KOPT-K1 (cell line): ENCODE data around the gene TPCN1.

Experiments
- H3K27ac ChIP-seq: fragments of 200-600 bp; sonication (generic); 2 replicates; pipeline ENCODE4 v1.5.1; 2016; ENCODE audit warnings: antibody characterized with exemption, mild to moderate bottlenecking, low read depth, low read length; ENCODE audit not compliant: poor library complexity, severe bottlenecking
- H3K36me3 ChIP-seq: fragments of 200-600 bp; sonication (generic); 2 replicates; pipeline ENCODE4 v1.5.1; 2017; ENCODE audit warnings: antibody characterized with exemption, mild to moderate bottlenecking, low read length, moderate library complexity; ENCODE audit not compliant: insufficient read depth
- H3K9me3 ChIP-seq: fragments of 200-600 bp; sonication (generic); 2 replicates; pipeline ENCODE4 v1.5.1; 2017; ENCODE audit warnings: antibody characterized with exemption, low read length, mild to moderate bottlenecking; ENCODE audit not compliant: insufficient read depth, poor library complexity, severe bottlenecking

The TPCN1 gene

GRCh38 chr12:113340061-113340460, 118.8 kb downstream of the TPCN1 start:
- Histone ChIP-seq H3K27ac (no peak overlapping the region), H3K36me3 (no peaks in the 10 kb centered on the region), H3K9me3 (no peaks in the 10 kb centered on the region)

GRCh38 chr12:113341535-113341934, 120.3 kb downstream of the TPCN1 start:
- H3K36me3 ChIP-seq = no peaks in the 10 kb centered on the region
- H3K27ac ChIP-seq = no peak overlapping the region
- H3K9me3 ChIP-seq = no peaks in the 10 kb centered on the region

- Histone ChIP-seq H3K27ac (no peak overlapping the region), H3K36me3 (no peaks in the 10 kb centered on the region), H3K9me3 (no peaks in the 10 kb centered on the region)
These were observed 124.1 kb downstream of the TPCN1 start for GRCh38 chr12:113345318-113345717.

GRCh38 chr12:113346353-113346752, 125.1 kb downstream of the TPCN1 start:
- Histone ChIP-seq H3K36me3 (no peaks in the 10 kb centered on the region), H3K9me3 (no peaks in the 10 kb centered on the region), H3K27ac (no peak overlapping the region)

GRCh38 chr12:113347107-113347506, 125.8 kb downstream of the TPCN1 start:
- no peaks in the 10 kb centered on the region for H3K9me3 ChIP-seq
- H3K27ac ChIP-seq = no peak overlapping the region
- no peaks in the 10 kb centered on the region for H3K36me3 ChIP-seq

GRCh38 chr12:113347892-113348291, 126.6 kb downstream of the TPCN1 start:
- Histone ChIP-seq H3K36me3 (no peaks in the 10 kb centered on the region), H3K27ac (no peak overlapping the region), H3K9me3 (no peaks in the 10 kb centered on the region)
